Cardiac fibroblast (primary cell): ENCODE measurements around the gene CFAP126.
"Not testable (repeated sequence)": the region's sequence is repeated elsewhere in the genome, so short reads cannot be mapped to it uniquely, and the experiment has no call there.

ENCODE experiments used
- DNase-seq, 2 donors: peaks; one replicate each; pipeline versions ENCODE4 v3.0.0 to v3.0.0-alpha.2; 2010; ENCODE audit warnings: low read depth in 2 of 2
- H3K4me3 ChIP-seq, 2 donors: replicated peaks in 1 of 2; 1 replicate in 1 of 2; 2 replicates in 1 of 2; pipeline ENCODE4 v1.5.1; 2011; ENCODE audit warnings: low read depth in 2 of 2, low read length in 2 of 2, mild to moderate bottlenecking in 2 of 2, moderate library complexity in 1 of 2
- TF ChIP-seq, protein P1 (sequence below): IDR thresholded peaks from one replicate; pipeline ENCODE4 v1.5.1; 2011; ENCODE audit warnings: low read depth, mild to moderate bottlenecking, low read length, inconsistent platforms

The CFAP126 gene

DNA sequence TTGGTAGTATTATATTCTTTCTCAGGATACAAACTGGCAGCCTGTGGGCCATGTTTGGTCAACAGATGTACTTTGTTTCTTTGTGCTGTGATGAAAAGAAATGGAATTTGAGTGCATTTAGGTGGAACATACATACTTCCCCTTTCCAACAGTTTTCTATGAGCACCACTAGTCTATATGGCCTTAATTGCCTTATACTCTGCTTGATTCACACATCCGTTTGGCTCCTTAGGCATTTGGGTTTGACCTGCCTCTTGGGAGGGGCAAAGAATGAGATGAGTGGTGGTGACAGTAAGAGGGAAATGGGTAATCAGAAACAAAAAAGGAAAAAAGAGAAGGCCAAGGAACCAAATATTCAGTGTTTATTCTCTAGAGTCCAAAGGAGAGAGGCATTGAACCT, 17.0 kb downstream of the CFAP126 start:
- no peak overlapping the region for H3K4me3 ChIP-seq
- no peak for DNase-seq
- TF ChIP-seq, protein P1, sequence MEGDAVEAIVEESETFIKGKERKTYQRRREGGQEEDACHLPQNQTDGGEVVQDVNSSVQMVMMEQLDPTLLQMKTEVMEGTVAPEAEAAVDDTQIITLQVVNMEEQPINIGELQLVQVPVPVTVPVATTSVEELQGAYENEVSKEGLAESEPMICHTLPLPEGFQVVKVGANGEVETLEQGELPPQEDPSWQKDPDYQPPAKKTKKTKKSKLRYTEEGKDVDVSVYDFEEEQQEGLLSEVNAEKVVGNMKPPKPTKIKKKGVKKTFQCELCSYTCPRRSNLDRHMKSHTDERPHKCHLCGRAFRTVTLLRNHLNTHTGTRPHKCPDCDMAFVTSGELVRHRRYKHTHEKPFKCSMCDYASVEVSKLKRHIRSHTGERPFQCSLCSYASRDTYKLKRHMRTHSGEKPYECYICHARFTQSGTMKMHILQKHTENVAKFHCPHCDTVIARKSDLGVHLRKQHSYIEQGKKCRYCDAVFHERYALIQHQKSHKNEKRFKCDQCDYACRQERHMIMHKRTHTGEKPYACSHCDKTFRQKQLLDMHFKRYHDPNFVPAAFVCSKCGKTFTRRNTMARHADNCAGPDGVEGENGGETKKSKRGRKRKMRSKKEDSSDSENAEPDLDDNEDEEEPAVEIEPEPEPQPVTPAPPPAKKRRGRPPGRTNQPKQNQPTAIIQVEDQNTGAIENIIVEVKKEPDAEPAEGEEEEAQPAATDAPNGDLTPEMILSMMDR, result no peak

GRCh38 chr1:161342821-161343220, 24.9 kb downstream of the CFAP126 start:
- TF ChIP-seq, protein P1, result no peak
- H3K4me3 ChIP-seq, result no peak overlapping the region
- no peak for DNase-seq

DNA sequence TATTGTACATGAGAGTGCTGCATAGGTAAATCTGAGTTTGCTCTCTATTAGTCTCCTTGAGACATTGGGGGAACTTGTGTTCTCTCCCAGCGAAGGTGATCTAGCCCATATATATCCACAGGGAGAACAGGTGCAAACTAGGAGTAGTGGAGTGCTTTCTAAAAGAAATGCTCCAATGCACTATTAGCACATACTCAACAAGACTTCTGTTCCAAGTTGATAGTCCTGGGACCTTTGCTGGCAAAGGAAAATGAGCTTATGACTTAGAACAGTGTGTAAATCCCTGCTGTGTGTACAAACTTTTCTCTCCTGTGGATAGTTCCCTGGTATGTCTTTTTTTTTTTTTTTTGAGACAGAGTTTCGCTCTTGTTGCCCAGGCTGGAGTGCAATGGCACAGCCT, 25.5 kb downstream of the CFAP126 start:
- no peak overlapping the region for H3K4me3 ChIP-seq
- DNase-seq, result no peak
- TF ChIP-seq, protein P1, result no peak

DNA sequence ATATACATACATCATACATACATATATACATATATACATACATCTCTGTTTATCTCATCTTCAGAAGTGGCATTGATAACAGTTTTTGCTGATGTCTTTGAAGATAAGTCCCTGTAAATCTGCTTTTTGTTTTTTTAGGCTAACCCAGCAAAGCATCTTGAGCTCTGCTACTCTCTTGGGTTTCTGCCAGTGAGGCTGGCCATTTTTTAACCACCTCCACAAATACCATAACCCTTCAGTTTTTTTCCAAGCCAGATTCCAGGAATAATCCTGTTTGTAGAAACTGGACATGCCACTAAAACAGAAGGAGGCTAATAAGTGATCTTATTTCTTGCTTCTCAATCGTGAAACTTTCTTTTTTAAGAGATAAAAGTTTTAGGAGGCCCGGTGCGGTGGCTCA, 31.9 kb downstream of the CFAP126 start:
- no peak overlapping the region for H3K4me3 ChIP-seq
- TF ChIP-seq, protein P1, result no peak
- peak in 1 of 2 donors; percentile 13 for DNase-seq

GRCh38 chr1:161333166-161333565, 34.5 kb downstream of the CFAP126 start:
- H3K4me3 ChIP-seq, result no peak overlapping the region
- DNase-seq, result no peak
- TF ChIP-seq, protein P1, result no peak

DNA sequence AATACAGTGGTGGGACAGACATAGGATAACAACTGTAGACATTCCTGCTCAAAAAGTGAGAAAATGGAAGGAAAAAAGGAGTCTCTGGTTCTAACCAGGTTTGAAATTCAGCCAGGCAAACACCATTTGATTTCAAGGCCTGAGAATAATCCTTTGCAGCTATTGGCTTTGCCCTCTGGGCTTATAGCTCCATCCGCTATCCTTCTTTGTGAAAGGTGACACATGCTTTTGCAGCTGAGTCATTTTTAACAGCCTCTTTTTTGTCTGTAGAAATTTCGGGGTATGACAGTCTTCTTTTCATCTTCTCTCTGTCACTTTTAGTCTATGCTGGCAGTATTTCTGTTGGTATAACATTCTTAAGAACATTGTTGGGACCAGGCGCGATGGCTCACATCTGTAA, 37.3 kb downstream of the CFAP126 start:
- H3K4me3 ChIP-seq, result no peak overlapping the region
- TF ChIP-seq, protein P1, result no peak
- no peak for DNase-seq

GRCh38 chr1:161324020-161324419, 43.7 kb downstream of the CFAP126 start:
- TF ChIP-seq, protein P1, result no peak
- no peak overlapping the region for H3K4me3 ChIP-seq
- DNase-seq, result no peak

GRCh38 chr1:161315841-161316674, 51.6 kb downstream of the CFAP126 start:
- not testable (repeated sequence) for DNase-seq, H3K4me3 ChIP-seq
